KOPT-K1 (cell line): ENCODE data around the gene ERC2.

Source experiments
- H3K27ac ChIP-seq: fragments of 200-600 bp; sonication (generic); 2 replicates; pipeline ENCODE4 v1.5.1; 2016; ENCODE audit warnings: antibody characterized with exemption, mild to moderate bottlenecking, low read depth, low read length; ENCODE audit not compliant: poor library complexity, severe bottlenecking
- H3K36me3 ChIP-seq: fragments of 200-600 bp; sonication (generic); 2 replicates; pipeline ENCODE4 v1.5.1; 2017; ENCODE audit warnings: antibody characterized with exemption, mild to moderate bottlenecking, low read length, moderate library complexity; ENCODE audit not compliant: insufficient read depth
- H3K9me3 ChIP-seq: fragments of 200-600 bp; sonication (generic); 2 replicates; pipeline ENCODE4 v1.5.1; 2017; ENCODE audit warnings: antibody characterized with exemption, low read length, mild to moderate bottlenecking; ENCODE audit not compliant: insufficient read depth, poor library complexity, severe bottlenecking

ERC2 gene

GRCh38 chr3:55609230-55609827 is 858.9 kb downstream of the ERC2 start:
- Histone ChIP-seq H3K27ac (no peak overlapping the region), H3K36me3 (no peaks in the 10 kb centered on the region), H3K9me3 (no peaks in the 10 kb centered on the region)

GRCh38 chr3:55608301-55608937 is 859.8 kb downstream of the ERC2 start:
- no peak overlapping the region for H3K27ac ChIP-seq
- no peaks in the 10 kb centered on the region for H3K9me3 ChIP-seq
- H3K36me3 ChIP-seq, result no peaks in the 10 kb centered on the region

GRCh38 chr3:55607844-55608243 is 860.4 kb downstream of the ERC2 start:
- no peaks in the 10 kb centered on the region for H3K9me3 ChIP-seq
- no peak overlapping the region for H3K27ac ChIP-seq
- no peaks in the 10 kb centered on the region for H3K36me3 ChIP-seq

- no peaks in the 10 kb centered on the region for H3K36me3 ChIP-seq
- H3K9me3 ChIP-seq, result no peaks in the 10 kb centered on the region
- H3K27ac ChIP-seq, result no peak overlapping the region
Observed at GRCh38 chr3:55607175-55607574, 861.1 kb downstream of the ERC2 start.

GRCh38 chr3:55605443-55606236 is 862.6 kb downstream of the ERC2 start:
- H3K36me3 ChIP-seq, result no peaks in the 10 kb centered on the region
- no peaks in the 10 kb centered on the region for H3K9me3 ChIP-seq
- H3K27ac ChIP-seq, result no peak overlapping the region

GRCh38 chr3:55604846-55605245 is 863.4 kb downstream of the ERC2 start:
- H3K36me3 ChIP-seq, result no peaks in the 10 kb centered on the region
- H3K27ac ChIP-seq, result no peak overlapping the region
- no peaks in the 10 kb centered on the region for H3K9me3 ChIP-seq

- Histone ChIP-seq H3K9me3 (no peaks in the 10 kb centered on the region), H3K27ac (no peak overlapping the region), H3K36me3 (no peaks in the 10 kb centered on the region)
Observed at GRCh38 chr3:55604402-55604801, 863.9 kb downstream of the ERC2 start.

- Histone ChIP-seq H3K9me3 (no peaks in the 10 kb centered on the region), H3K27ac (no peak overlapping the region), H3K36me3 (no peaks in the 10 kb centered on the region)
Observed at GRCh38 chr3:55601366-55602080, 866.7 kb downstream of the ERC2 start.

- H3K36me3 ChIP-seq, result no peaks in the 10 kb centered on the region
- H3K9me3 ChIP-seq, result no peaks in the 10 kb centered on the region
- no peak overlapping the region for H3K27ac ChIP-seq
Observed at GRCh38 chr3:55598224-55598623, 870.0 kb downstream of the ERC2 start.

- Histone ChIP-seq H3K27ac (no peak overlapping the region), H3K36me3 (no peaks in the 10 kb centered on the region), H3K9me3 (no peaks in the 10 kb centered on the region)
Observed at GRCh38 chr3:55597641-55598040, 870.6 kb downstream of the ERC2 start.

GRCh38 chr3:55596212-55596611 is 872.1 kb downstream of the ERC2 start:
- Histone ChIP-seq H3K9me3 (no peaks in the 10 kb centered on the region), H3K36me3 (no peaks in the 10 kb centered on the region), H3K27ac (no peak overlapping the region)

- no peaks in the 10 kb centered on the region for H3K9me3 ChIP-seq
- no peak overlapping the region for H3K27ac ChIP-seq
Observed at GRCh38 chr3:55595420-55595819, 872.8 kb downstream of the ERC2 start.

GRCh38 chr3:55592572-55592971 is 875.7 kb downstream of the ERC2 start:
- no peaks in the 10 kb centered on the region for H3K9me3 ChIP-seq
- H3K27ac ChIP-seq, result no peak overlapping the region
- no peaks in the 10 kb centered on the region for H3K36me3 ChIP-seq

More at GRCh38 chr3:55595420-55595819, 872.8 kb downstream of the ERC2 start:
- H3K36me3 ChIP-seq, result no peaks in the 10 kb centered on the region

GRCh38 chr3:55591888-55592287 is 876.4 kb downstream of the ERC2 start:
- no peaks in the 10 kb centered on the region for H3K36me3 ChIP-seq
- no peak overlapping the region for H3K27ac ChIP-seq
- no peaks in the 10 kb centered on the region for H3K9me3 ChIP-seq

- no peaks in the 10 kb centered on the region for H3K9me3 ChIP-seq
- no peak overlapping the region for H3K27ac ChIP-seq
- no peaks in the 10 kb centered on the region for H3K36me3 ChIP-seq
Observed at GRCh38 chr3:55588146-55588765, 880.0 kb downstream of the ERC2 start.
